HepG2 (cell line): Measurements from ENCODE around the gene NCR3LG1. TPM values are rescaled to one million over a fixed set of nuclear protein-coding genes. Genes with fewer than 3 reads are reported as not detected.

ENCODE experiments used
- ATAC-seq: fragments of 200-7000 bp; cut with Tn5 transposase; 3 replicates; pipeline ENCODE4 v1.9.1; 2020; ENCODE audit warnings: mild to moderate bottlenecking, moderate library complexity
- BruUV-seq: library from RNA; stranded (reverse); fragments of 400-500 nt; replicated peaks from 2 replicates; lab custom pipeline; 2021; lab: Mats Ljungman, UMichigan
- CTCF ChIA-PET: fragments of 300-600 bp; formaldehyde crosslinking; extraction: SDS; loops from one replicate; lab custom pipeline; 2021; ENCODE audit warnings: low total read pairs, inconsistent platforms, low intra/inter-chr PET ratio; lab: Yijun Ruan, JAX
- POLR2A ChIA-PET: fragments of 350-600 bp; sonication (Branson Sonifier 250); formaldehyde crosslinking; loops from one replicate; lab custom pipeline; 2020; ENCODE audit warnings: antibody characterized with exemption, inconsistent platforms; lab: Yijun Ruan, JAX
- DNase-seq: peaks from one replicate; pipeline ENCODE4 v3.0.0-alpha.2; 2015; ENCODE audit warnings: low spot score
- FAIRE-seq: peaks from 3 replicates; lab custom pipeline; 2011; peaks lifted over from hg19 to GRCh38; lab: Jason Lieb, UNC
- H2AFZ ChIP-seq: one replicate; pipeline ENCODE4 v1.6.1; 2011; ENCODE audit warnings: low read length, inconsistent platforms
- H3K27ac ChIP-seq: fragments of 300-600 bp; 3 replicates; pipeline ENCODE4 v1.8.0; 2011; ENCODE audit warnings: mixed run types, mild to moderate bottlenecking, mixed read lengths, low read length, inconsistent platforms; ENCODE audit not compliant: insufficient read depth; ENCODE audit errors: extremely low read length
- H3K27me3 ChIP-seq, 2 experiments: fragments of 200-600 bp in 1 of 2; 2 replicates in 1 of 2; 3 replicates in 1 of 2; pipeline versions ENCODE4 v1.6.0 to v1.8.0; 2011; ENCODE audit warnings: low read length in 2 of 2, mild to moderate bottlenecking in 2 of 2, moderate library complexity in 2 of 2, inconsistent platforms in 1 of 2; ENCODE audit not compliant: insufficient read depth in 2 of 2, control insufficient read depth in 1 of 2
- H3K36me3 ChIP-seq, 2 experiments: fragments of 200-600 bp in 1 of 2; replicated peaks in 1 of 2; 2 replicates in 1 of 2; 3 replicates in 1 of 2; pipeline versions ENCODE4 v1.5.1 to v1.8.0; 2011; ENCODE audit warnings: low read length in 2 of 2, inconsistent platforms in 1 of 2; ENCODE audit not compliant: insufficient read depth in 2 of 2, control insufficient read depth in 1 of 2
- H3K4me1 ChIP-seq: 2 replicates; pipeline ENCODE4 v1.5.1; 2012; ENCODE audit warnings: low read length, inconsistent platforms; ENCODE audit not compliant: insufficient read depth
- H3K4me2 ChIP-seq: 2 replicates; pipeline ENCODE4 v1.6.0; 2011; ENCODE audit warnings: low read depth, low read length, inconsistent platforms
- H3K4me3 ChIP-seq, 3 experiments: fragments of 200-600 bp in 1 of 3; sonication (generic), shearing (Covaris generic) in 1 of 3; replicated peaks in 1 of 3; 2 replicates each; pipeline ENCODE4 v1.5.1; 2011 to 2016; ENCODE audit warnings: low read length in 3 of 3, inconsistent platforms in 2 of 3, low read depth in 2 of 3, mild to moderate bottlenecking in 2 of 3, control low read depth in 1 of 3, mixed read lengths in 1 of 3; ENCODE audit not compliant: insufficient read depth in 1 of 3
- H3K79me2 ChIP-seq: one replicate; pipeline ENCODE4 v1.6.1; 2011; ENCODE audit warnings: low read length, inconsistent platforms; ENCODE audit not compliant: insufficient read depth
- H3K9ac ChIP-seq: 2 replicates; pipeline ENCODE4 v1.6.0; 2011; ENCODE audit warnings: mild to moderate bottlenecking, low read depth, low read length, inconsistent platforms; ENCODE audit not compliant: insufficient read depth
- H3K9me3 ChIP-seq: 2 replicates; pipeline ENCODE4 v1.5.1; 2012; ENCODE audit warnings: mild to moderate bottlenecking, low read length
- H4K20me1 ChIP-seq: 2 replicates; pipeline ENCODE4 v1.6.0; 2011; ENCODE audit warnings: inconsistent platforms, mild to moderate bottlenecking, low read length, moderate library complexity; ENCODE audit not compliant: insufficient read depth
- HCFC1 ChIP-seq: fragments of 150-350 bp; IDR thresholded peaks from 2 replicates; pipeline ENCODE4 v1.6.1; 2014; ENCODE audit warnings: low read depth, low read length
- MTA3 ChIP-seq: sonication (generic); formaldehyde crosslinking; IDR thresholded peaks from 2 replicates; pipeline ENCODE4 v1.4.0; 2020; ENCODE audit warnings: missing genetic modification reagents
- NCOA1 ChIP-seq: sonication (generic); formaldehyde crosslinking; IDR thresholded peaks from 2 replicates; pipeline ENCODE4 v1.9.0; 2021; ENCODE audit warnings: missing genetic modification reagents
- PRDM15 ChIP-seq: sonication (generic); formaldehyde crosslinking; IDR thresholded peaks from 2 replicates; pipeline ENCODE4 v1.4.0; 2020; ENCODE audit warnings: missing genetic modification reagents
- THAP9 ChIP-seq: sonication (generic); formaldehyde crosslinking; IDR thresholded peaks from 2 replicates; pipeline ENCODE4; 2020; ENCODE audit warnings: missing genetic modification reagents, mild to moderate bottlenecking, borderline replicate concordance
- TRIM22 ChIP-seq: fragments of 450-650 bp; IDR thresholded peaks from 2 replicates; pipeline ENCODE4 v1.6.1; 2017
- ZC3H4 ChIP-seq: sonication (generic); formaldehyde crosslinking; IDR thresholded peaks from 2 replicates; pipeline ENCODE4 v1.4.0; 2020; ENCODE audit warnings: missing genetic modification reagents, borderline replicate concordance
- ZNF33B ChIP-seq: sonication (generic); formaldehyde crosslinking; IDR thresholded peaks from 2 replicates; pipeline ENCODE4 v1.5.1; 2020; ENCODE audit warnings: mild to moderate bottlenecking, missing genetic modification reagents
- ZNF556 ChIP-seq: sonication (generic); formaldehyde crosslinking; IDR thresholded peaks from 2 replicates; pipeline ENCODE4 v1.4.0; 2020; ENCODE audit warnings: mild to moderate bottlenecking, missing genetic modification reagents, borderline replicate concordance
- ZNF841 ChIP-seq: sonication (generic); formaldehyde crosslinking; IDR thresholded peaks from 2 replicates; pipeline ENCODE4 v1.8.1; 2023; ENCODE audit warnings: missing genetic modification reagents, borderline replicate concordance
- WGBS: methylation state at CpG from one replicate; pipeline ENCODE4 v1.1.6; 2017; ENCODE audit warnings: low lambda C conversion rate; 5-methylcytosine and 5-hydroxymethylcytosine counted together
- in situ Hi-C: cut with HindIII; loops from 2 replicates; pipeline ENCODE4 v1.10.0; 2017; ENCODE audit warnings: low pct_unique_long_range_greater_than_20kb; ENCODE audit not compliant: extremely low pct_ligation_motif_present
- intact Hi-C: fragments of 100-400 bp; cut with micrococcal nuclease; formaldehyde crosslinking; loops from one replicate; pipeline ENCODE4 v1.10.0; 2022; ENCODE audit not compliant: unreplicated experiment
- polyA plus RNA-seq, 8 experiments: library from polyadenylated mRNA; depleted of rRNA in 3 of 8; stranded (reverse) in 7 of 8; unstranded in 1 of 8; fragments of >200 nt; fragmentation: Illumina TruSeq in 4 of 8; extraction: Trizol in 4 of 8; gene quantifications; 2 replicates each; pipeline versions ENCODE4 v1.2.1 to v1.2.3, GENCODE V29; 2011 to 2016; ENCODE audit warnings: low read depth in 4 of 8, missing spikeins in 1 of 8, mixed read lengths in 1 of 8; ENCODE audit not compliant: insufficient read depth in 1 of 8
- total RNA-seq, 5 experiments: library from RNA; depleted of rRNA; stranded (reverse); fragments of >200 nt; fragmentation: Illumina TruSeq; extraction: Trizol; gene quantifications; 2 replicates each; pipeline ENCODE4 v1.2.3, GENCODE V29; 2016; ENCODE audit warnings: low read depth in 1 of 5

The NCR3LG1 gene
- total and polyA plus RNA-seq, 2 of the 13 experiments (the other 11 are each of a cell fraction or from before 2014, with no cell fraction given): 16.1 to 25.1 TPM

DNA sequence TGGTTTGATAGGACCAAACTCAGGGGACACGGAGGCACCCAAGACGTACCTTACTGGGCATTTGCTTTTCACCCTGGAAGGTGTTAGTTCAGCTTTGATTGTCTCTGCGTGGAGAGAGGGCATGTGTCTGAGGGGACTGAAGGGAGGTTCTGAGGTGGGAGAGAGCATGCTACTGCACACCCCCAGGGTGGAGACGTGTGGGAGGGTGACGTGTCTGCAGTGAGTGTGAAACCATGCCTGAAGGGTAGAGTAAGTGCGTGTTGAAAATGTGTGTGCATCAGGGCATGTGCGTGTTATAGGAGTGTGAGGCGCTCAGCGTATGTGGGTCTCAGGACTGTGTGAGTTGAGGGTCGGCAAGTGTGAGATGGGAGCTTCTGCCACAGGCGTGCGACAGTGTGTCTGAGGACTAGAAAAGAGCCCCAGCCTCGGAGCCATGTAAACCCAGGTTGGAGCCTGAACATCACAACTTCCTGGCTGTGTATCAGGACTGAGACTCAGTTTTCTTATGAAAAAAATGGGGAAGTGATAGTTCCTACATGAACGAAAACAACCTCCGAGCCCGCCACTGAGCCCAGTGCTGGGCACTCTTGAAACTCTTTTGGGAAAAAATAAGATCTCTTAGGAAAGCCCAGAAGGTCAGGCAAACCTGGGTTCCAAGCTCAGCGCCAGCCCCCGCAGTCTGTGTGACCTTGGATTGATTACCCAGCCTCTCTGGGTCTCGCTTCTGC is 48.6 kb downstream of the NCR3LG1 start (continued):
- TF ChIP-seq PRDM15 (CRISPR knock-in tag) (no peak), TRIM22 (no peak), HCFC1 (no peak), ZNF841 (CRISPR knock-in tag) (no peak), ZNF33B (CRISPR knock-in tag) (no peak), ZC3H4 (CRISPR knock-in tag) (no peak), NCOA1 (no peak)
- TF ChIP-seq, all 625 proteins: peak for 0

DNA sequence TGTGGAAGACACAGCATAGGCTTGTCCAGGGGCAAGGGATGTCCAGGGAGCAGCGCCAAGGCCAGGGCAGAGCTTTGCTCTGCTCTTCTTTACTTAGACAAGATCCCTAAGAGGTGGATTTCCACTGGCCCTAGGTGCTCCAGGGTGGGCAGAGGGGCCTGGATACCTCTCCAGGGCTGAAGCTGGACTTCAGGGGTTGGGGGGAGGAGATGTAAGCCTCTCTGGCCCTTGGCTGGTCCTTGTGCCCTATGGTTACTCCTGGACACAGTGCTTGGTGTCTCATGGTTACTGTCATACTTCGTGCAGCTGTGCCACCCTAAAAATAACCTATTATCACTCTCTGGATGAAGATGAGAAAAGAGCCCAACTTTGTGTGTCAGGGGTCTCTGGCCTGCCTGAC is 49.7 kb downstream of the NCR3LG1 start:
- ChIA-PET POLR2A (no interaction called here), CTCF (no interaction called here)
- Histone ChIP-seq H2AFZ (no peak overlapping the region), H3K36me3 (no peaks in the 10 kb centered on the region), H4K20me1 (no peaks in the 10 kb centered on the region), H3K79me2 (no peaks in the 10 kb centered on the region), H3K4me3 (no peak overlapping the region)
- no peak for TF ChIP-seq THAP9 (CRISPR knock-in tag)
- no peak for TF ChIP-seq ZNF556
- no peak for TF ChIP-seq MTA3 (CRISPR knock-in tag)
- TF ChIP-seq, all 625 proteins: peak for 0
- no peak for DNase-seq
- no TSS peak for BruUV-seq
- Histone ChIP-seq H3K27ac (no peak overlapping the region), H3K4me2 (no peak overlapping the region), H3K9ac (no peak overlapping the region), H3K4me1 (peaks cover 12% of the 10 kb centered on the region), H3K27me3 (peaks cover 5 to 46% of the 10 kb centered on the region in 2 experiments; a peak in 4 of 5 replicates), H3K9me3 (no peaks in the 10 kb centered on the region)
- intact Hi-C loops: no loop called here
- WGBS: 0% methylated on average over 2 of the region's 2 CpGs
- FAIRE-seq: no peak
- in situ Hi-C loops: no loop called here
- no peak for ATAC-seq
